GM19043 (cell line): ENCODE measurements around the gene TNFAIP1.
A peak's percentile ranks its signal among the peaks of the same experiment; 100 is the strongest.
"Not testable (repeated sequence)": the region's sequence is repeated elsewhere in the genome, so short reads cannot be mapped to it uniquely, and the experiment has no call there.

Experiments used
- ATAC-seq: cut with Tn5 transposase; IDR thresholded peaks from one replicate; pipeline ENCODE4 v1.9.1; 2021; ENCODE audit warnings: low read depth; ENCODE audit not compliant: unreplicated experiment

Gene TNFAIP1

GRCh38 chr17:28335201-28335958 lies at the start of gene TNFAIP1, which contains the start of gene IFT20:
Gene TNFAIP1 (plus strand): TSS chr17:28335761. CDS start chr17:28339522, 3,761 bp downstream.
Gene IFT20 (minus strand): TSS chr17:28335472. CDS start chr17:28331985, 3,487 bp downstream.
- peak; percentile 95 for ATAC-seq

GRCh38 chr17:28285965-28286364 lies 49.6 kb upstream of the TNFAIP1 start:
- ATAC-seq = no peak

DNA sequence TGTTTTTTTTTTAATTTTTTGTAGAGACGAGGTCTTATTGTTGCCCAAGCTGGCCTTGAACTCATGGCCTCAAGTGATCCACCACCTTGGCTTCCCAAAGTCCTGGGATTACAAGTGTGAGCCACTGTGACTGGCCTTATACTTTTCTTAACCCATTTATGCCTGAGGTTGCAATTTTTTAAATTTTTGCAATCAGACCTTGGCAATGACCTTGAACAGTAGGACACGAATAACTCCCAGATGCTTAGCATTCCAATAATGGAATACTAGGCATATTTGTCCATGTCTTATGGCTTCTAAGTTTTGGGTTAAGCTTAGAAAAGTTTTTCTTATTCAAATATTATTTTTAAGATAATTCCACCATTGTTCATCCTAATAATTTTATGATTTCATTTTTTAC lies 44.9 kb upstream of the TNFAIP1 start:
- ATAC-seq = no peak

DNA sequence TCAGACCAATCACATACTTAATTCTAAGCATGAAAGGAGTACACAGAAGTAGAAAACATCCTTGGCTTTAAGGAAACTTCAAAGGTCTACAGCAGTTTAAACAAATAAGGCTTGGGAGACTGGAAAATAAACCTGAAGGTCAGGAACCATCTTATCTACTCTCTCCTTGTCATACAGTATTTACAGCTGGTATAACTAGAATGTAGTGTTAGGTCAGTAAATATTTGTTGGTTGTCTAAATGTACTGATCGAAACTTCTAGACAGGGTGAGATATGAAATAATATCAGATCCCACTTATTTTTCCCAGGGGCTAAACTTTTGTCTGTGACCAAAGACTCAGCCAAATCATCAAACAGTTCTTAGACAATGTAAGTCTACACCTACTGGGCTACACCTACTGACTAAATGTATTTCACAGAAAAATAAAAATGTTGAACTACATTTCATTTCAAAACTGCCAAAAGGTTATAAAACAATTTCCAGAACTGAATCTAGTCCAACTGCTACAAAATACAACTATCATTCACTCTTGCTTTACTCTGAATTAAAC lies 43.7 kb upstream of the TNFAIP1 start:
- no peak for ATAC-seq

DNA sequence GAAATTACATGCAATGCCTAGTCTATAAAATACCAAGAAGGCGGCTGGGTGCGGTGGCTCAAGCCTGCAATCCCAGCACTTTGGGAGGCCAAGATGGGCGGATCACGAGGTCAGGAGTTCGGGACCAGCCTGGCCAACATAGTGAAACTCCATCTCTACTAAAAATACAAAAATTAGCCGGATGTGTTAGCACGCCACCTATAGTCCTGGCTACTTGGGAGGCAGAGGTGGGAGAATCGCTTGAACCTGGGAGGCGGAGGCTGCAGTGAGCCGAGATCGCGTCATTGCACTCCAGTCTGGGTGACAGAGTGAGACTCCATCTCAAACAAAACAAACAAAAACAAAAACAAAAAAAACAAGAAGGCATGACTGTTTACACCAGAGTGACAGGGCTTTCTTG lies 42.7 kb upstream of the TNFAIP1 start:
- ATAC-seq = not testable (repeated sequence)

- ATAC-seq = no peak
Observed at GRCh38 chr17:28293994-28294393, 41.6 kb upstream of the TNFAIP1 start.

- ATAC-seq = no peak
Observed at GRCh38 chr17:28295677-28296578, 39.6 kb upstream of the TNFAIP1 start.

- no peak for ATAC-seq
Observed at GRCh38 chr17:28298449-28298848, 37.1 kb upstream of the TNFAIP1 start.

DNA sequence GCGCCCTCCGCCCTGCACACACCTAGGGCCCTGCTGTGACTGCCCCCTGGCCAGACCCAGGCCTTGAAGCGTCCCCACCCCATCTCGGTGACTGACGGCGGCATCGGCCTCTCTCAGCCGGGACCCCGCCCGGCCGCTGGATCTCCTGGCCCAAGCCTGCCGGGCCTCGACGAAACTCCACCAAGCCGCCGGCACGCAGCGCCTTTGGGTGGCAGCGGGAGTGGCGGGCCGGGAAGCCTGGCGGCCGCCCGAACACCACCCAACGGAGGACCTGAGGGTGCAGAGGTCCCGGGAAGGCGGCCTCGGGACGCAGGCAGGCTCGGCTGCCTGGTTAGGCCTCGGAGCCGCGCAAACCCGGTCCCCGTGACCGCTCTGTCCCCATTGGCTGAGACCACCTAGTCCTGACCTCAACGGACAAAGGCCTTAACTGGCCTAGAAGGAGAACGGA lies 28.6 kb upstream of the TNFAIP1 start:
- no peak for ATAC-seq

GRCh38 chr17:28313841-28314240 lies 21.7 kb upstream of the TNFAIP1 start:
- ATAC-seq = no peak

DNA sequence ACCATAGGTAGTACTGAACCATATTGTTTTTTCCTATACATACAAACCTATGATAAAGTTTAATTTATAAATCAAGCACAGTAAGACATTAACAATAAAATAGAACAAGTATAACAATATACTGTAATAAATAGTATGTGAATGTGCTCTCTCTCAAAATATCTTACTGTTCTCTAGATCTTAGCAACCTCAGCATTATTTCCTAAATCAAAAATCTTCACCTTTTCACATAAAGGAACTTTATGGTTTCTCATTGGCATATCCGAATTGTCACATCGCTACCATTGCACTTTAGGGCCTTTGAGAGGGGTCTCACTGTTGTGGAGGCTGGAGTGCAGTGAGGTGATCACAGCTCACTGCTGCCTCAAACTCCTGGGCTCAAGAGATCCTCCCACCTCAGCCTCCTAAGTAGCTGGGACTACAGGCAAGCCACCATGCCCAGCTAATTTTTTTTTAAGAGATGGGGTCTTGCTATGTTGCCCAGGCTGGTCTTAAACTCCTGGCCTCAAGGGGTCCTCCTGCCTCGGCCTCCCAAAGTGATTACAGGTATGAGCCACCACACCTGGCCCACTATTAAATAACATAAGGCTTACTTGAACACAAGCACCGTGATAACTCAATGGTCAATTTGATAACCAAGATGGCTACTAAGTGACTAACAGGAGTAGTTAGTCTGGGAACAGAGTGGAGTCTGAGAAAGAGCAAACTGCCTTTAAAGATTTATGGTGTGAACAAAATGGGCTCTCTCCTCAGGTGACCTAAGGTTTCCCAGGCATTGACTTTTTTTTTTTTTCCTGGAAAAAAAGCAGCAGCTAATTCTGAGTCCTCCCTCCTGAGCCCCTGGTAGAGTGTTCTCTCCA lies 19.5 kb upstream of the TNFAIP1 start:
- ATAC-seq = no peak

DNA sequence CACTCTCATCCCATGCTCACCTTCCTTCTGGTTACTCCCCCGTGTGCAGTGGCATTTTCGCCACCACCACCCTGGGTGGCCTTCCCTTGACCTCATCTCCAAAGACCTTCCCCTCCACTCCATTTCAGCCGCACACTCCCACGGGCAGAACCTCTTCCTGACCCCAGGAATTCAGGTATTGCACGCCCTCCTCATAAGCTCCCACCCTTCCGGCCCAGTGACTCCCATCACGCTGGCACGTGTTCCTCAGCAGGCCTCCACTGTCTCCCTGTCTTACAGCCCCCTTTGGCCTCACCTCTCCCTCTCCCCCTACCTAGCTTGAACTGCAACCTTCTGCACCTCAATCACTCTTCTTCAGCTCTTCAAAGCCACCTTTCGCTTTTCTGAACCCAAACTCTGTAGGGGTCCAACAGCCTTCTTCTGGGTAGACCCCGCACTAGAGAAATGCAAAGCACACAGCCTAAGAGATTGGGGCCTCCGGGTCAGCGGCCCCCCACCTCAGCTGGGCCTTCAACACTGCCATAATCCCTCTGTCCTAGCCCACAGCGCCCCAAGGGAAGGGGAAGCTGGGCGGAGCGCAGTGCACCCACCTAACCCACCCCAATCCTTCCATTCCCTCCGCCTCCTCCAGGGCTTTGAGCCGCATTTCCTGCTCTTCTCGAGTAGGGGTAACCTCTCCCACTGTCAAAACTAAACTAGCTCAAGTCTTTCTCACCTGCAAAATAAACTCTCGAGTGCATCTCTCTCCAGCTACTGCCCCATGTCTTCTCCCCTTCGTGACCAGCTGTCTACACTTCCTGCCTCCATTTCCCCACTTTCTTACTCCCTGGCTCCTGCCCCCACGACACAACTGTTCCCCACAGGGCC lies 18.2 kb upstream of the TNFAIP1 start:
- ATAC-seq = no peak

GRCh38 chr17:28317966-28318758 lies 17.4 kb upstream of the TNFAIP1 start:
- ATAC-seq = peak; percentile 16

- peak; percentile 94 for ATAC-seq
Observed at GRCh38 chr17:28318759-28319597, 16.6 kb upstream of the TNFAIP1 start, which contains the start of gene TMEM97. Gene TMEM97 (plus strand): TSS chr17:28319200. CDS start chr17:28319240, 40 bp downstream.

DNA sequence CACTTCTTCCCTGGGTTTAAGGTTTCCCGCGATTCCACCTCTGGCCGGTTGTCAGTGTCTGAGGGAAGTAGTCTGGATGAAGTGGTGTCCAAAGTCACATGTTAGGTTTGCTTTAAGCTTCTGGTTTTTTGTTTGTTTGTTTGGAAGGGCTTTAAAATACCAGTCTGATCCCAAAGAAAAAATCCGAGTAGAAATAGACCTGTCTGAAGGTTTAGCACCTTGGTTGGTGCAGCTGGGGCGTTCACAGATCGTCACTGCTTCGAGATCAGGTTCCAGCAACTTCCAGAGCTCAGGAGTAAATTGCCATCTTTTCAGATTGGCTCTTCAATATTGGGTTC lies 16.0 kb upstream of the TNFAIP1 start:
- ATAC-seq = no peak

DNA sequence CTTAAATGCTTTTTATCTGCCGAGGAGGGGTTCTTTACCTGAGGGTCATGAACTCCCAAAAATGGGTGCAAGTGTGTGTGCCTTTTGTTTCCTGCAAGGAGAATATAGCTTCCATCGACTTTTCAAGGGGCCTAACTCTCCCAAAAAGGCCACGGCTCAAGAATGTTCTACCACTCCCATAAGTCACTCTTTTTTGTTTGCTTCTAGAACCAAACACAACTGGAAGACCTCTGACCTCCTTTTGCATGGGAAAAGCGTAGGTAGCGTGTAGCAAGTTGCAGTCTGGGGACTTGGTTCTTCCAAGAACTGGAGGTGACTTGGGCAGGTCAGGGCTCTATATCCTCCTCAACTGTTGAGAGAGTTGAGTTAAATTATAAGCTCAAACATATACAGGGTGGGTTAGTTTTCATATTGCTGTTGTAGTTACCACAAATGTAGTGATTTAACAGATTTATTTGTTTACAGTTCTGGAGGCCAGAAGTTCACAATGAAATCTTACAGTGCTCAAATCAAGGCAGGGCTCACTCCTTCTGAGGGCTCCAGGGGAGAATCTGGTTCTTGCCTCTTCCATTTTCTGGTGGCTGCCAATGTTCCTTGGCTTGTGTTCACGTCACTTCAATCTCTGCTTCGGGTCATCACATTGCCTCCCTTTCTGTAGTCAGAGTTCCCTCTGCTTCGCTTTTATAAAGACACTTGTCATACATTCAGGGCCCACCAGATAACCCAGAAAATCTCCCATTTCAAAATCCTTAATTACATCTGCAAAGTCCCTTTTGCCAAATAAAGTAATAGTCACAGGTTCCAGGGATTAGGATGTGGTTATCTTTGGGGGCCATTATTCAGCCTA lies 15.1 kb upstream of the TNFAIP1 start:
- ATAC-seq = no peak

DNA sequence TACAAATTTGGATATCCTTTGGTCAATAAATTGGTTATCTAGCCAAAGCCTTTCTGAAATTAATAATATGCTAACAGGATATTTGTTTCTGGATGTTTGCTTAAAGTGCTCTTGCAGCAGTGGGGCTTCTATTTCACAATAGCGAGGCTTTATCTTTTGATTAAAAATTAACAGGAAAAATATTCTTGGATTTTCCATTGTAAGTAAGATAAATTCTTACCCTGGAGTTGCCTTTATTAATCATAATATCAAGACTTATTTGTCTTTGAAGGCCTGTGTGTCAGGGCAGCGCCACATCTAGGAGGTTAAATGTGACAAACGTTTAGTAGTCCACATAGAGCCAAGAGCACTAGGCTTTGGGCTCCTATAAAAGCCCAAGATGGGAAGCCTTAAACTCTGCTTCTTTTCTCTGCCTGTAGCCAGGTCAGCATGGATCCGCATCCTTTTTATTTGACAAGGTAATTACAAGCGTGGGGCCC lies 11.3 kb upstream of the TNFAIP1 start:
- no peak for ATAC-seq
